A549 (cell line): Measurements from ENCODE around the gene JAML. TPM values are rescaled to one million over a fixed set of nuclear protein-coding genes. Genes with fewer than 3 reads are reported as not detected.
"Not testable (repeated sequence)": the region's sequence is repeated elsewhere in the genome, so short reads cannot be mapped to it uniquely, and the experiment has no call there.

Experiments used
- ATAC-seq, 2 experiments: fragments of 200-7000 bp in 1 of 2; fragments of >200 bp in 1 of 2; cut with Nextera tagmentation in 1 of 2; cut with Tn5 transposase in 1 of 2; 3 replicates each; pipeline versions ENCODE4 v1.8.0 to v1.9.1; 2018 to 2020; ENCODE audit warnings: mild to moderate bottlenecking in 1 of 2, moderate library complexity in 1 of 2
- CTCF ChIA-PET: fragments of 300-600 bp; sonication (Branson Sonifier 250); formaldehyde crosslinking; extraction: SDS; loops from one replicate; lab custom pipeline; 2021; ENCODE audit warnings: antibody characterized with exemption, inconsistent platforms; lab: Yijun Ruan, JAX
- POLR2A ChIA-PET: fragments of 350-600 bp; formaldehyde crosslinking; extraction: SDS; loops from one replicate; lab custom pipeline; 2021; ENCODE audit warnings: antibody characterized with exemption, inconsistent platforms; lab: Yijun Ruan, JAX
- DNase-seq, 2 experiments: peaks; one replicate each; pipeline versions ENCODE4 v3.0.0 to v3.0.0-alpha.2; 2011 to 2016; ENCODE audit warnings: low read depth in 1 of 2, low spot score in 1 of 2
- FAIRE-seq: peaks from 2 replicates; lab custom pipeline; 2011; peaks lifted over from hg19 to GRCh38; lab: Jason Lieb, UNC
- H3K27ac ChIP-seq, 2 experiments: fragments of >200 bp; sonication (Bioruptor Twin); formaldehyde crosslinking; 3 replicates each; pipeline ENCODE4 v1.5.1; 2016 to 2017
- H3K4me1 ChIP-seq: fragments of >200 bp; sonication (Bioruptor Twin); formaldehyde crosslinking; 3 replicates; pipeline ENCODE4 v1.6.1; 2016
- H3K4me2 ChIP-seq: fragments of >200 bp; sonication (Bioruptor Twin); formaldehyde crosslinking; 3 replicates; pipeline ENCODE4 v1.6.1; 2016
- H3K4me3 ChIP-seq: fragments of >200 bp; sonication (Bioruptor Twin); formaldehyde crosslinking; 3 replicates; pipeline ENCODE4 v1.5.1; 2016
- H3K9me3 ChIP-seq: fragments of >200 bp; sonication (Bioruptor Twin); formaldehyde crosslinking; 3 replicates; pipeline ENCODE4 v1.6.1; 2016
- ATOH8 ChIP-seq: fragments of 250-450 bp; sonication (Bioruptor Pico); IDR thresholded peaks from 2 replicates; pipeline ENCODE4 v1.5.0; 2020; ENCODE audit warnings: low read depth, mild to moderate bottlenecking, moderate library complexity
- E2F6 ChIP-seq: IDR thresholded peaks from 2 replicates; pipeline ENCODE4 v1.6.1; 2012; ENCODE audit warnings: low read depth, borderline replicate concordance
- EHF ChIP-seq: fragments of 250-450 bp; sonication (Bioruptor Pico); IDR thresholded peaks from 2 replicates; pipeline ENCODE4 v1.5.0; 2020; ENCODE audit warnings: mild to moderate bottlenecking
- EHMT2 ChIP-seq: fragments of 200-600 bp; sonication (generic); IDR thresholded peaks from 2 replicates; pipeline ENCODE4 v1.6.1; 2016; ENCODE audit warnings: antibody characterized with exemption, low read depth, mild to moderate bottlenecking, moderate library complexity
- HDAC2 ChIP-seq: fragments of 200-600 bp; sonication (generic); IDR thresholded peaks from 2 replicates; pipeline ENCODE4 v1.6.1; 2016
- HEYL ChIP-seq: fragments of 250-450 bp; sonication (Bioruptor Pico); IDR thresholded peaks from 2 replicates; pipeline ENCODE4 v1.8.0; 2021; ENCODE audit warnings: mild to moderate bottlenecking, moderate library complexity
- HOXB13 ChIP-seq: fragments of 250-450 bp; sonication (Bioruptor Pico); IDR thresholded peaks from 2 replicates; pipeline ENCODE4 v1.5.0; 2020; ENCODE audit warnings: low read depth, mild to moderate bottlenecking, moderate library complexity
- JUN ChIP-seq, 2 experiments: fragments of >200 bp; sonication (Bioruptor Twin); formaldehyde crosslinking; IDR thresholded peaks; 2 replicates in 1 of 2; 3 replicates in 1 of 2; pipeline ENCODE4 v1.6.1; 2016 to 2017
- JUNB ChIP-seq: fragments of >200 bp; sonication (Bioruptor Twin); formaldehyde crosslinking; IDR thresholded peaks from 2 replicates; pipeline ENCODE4 v1.6.1; 2016
- KDM1A ChIP-seq: fragments of 200-600 bp; sonication (generic); IDR thresholded peaks from 2 replicates; pipeline ENCODE4 v1.6.1; 2016; ENCODE audit warnings: low read depth, mild to moderate bottlenecking
- RCOR1 ChIP-seq: fragments of 150-350 bp; IDR thresholded peaks from 2 replicates; pipeline ENCODE4 v1.6.1; 2014; ENCODE audit warnings: antibody characterized with exemption, low read length, low read depth
- ZFP36 ChIP-seq: fragments of 450-650 bp; IDR thresholded peaks from 2 replicates; pipeline ENCODE4 v1.6.1; 2014; ENCODE audit warnings: borderline replicate concordance; ENCODE audit not compliant: partially characterized antibody
- WGBS: methylation state at CpG from one replicate; pipeline ENCODE4 v1.1.6; 2017; ENCODE audit errors: missing lambda C conversion rate; 5-methylcytosine and 5-hydroxymethylcytosine counted together
- polyA plus RNA-seq, 4 experiments: library from polyadenylated mRNA; depleted of rRNA in 3 of 4; stranded (reverse); fragments of >200 nt; fragmentation: RNase III in 1 of 4; extraction: RNeasy Plus Mini Kit Qiagen cat#74134 plus additional on column Dnase treatment in 1 of 4; gene quantifications; 2 replicates in 3 of 4; 3 replicates in 1 of 4; pipeline ENCODE4 v1.2.3, GENCODE V29; 2011 to 2017
- TF ChIP-seq, protein P1 (sequence below): fragments of 150-350 bp; IDR thresholded peaks from 2 replicates; pipeline ENCODE4 v1.6.1; 2014; ENCODE audit warnings: low read depth, mild to moderate bottlenecking, low read length

Gene JAML
- polyA plus RNA-seq, 2 of the 4 experiments (the other 2 are of a cell fraction) = not detected

DNA sequence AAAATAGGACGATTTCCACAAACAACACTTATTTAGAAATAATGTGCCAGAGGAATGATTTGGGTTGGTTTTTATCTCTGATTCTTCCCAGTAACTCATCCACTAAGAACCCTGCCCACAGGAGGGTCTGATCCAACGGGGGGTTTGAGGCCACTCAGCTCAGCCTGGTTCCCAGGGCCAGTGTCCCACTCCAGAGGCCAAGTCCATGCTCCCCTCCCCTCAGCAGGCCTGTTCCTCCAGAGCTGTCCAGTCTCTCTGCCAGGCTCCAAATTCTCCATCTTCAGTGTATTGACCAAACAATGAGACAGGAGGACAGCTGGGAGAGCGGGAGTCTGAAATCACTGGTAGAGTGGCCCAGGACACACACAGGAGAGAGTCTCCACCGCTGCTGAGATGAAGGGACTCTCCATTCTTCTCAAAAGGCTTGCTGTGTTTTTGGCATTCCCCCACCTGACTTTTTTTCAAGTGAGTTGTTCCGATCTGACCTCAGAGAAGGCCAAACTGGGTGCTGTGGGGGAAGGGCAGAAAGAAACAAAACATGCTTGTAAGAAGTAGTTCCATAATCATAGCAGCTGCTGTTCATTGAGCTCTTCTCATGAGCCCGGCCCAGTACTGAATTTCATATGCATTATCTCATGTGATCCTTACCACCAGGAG lies 30.8 kb downstream of the JAML start (continued):
- TF ChIP-seq HOXB13 (CRISPR knock-in tag) (no peak), E2F6 (no peak), HDAC2 (no peak), HEYL (CRISPR knock-in tag) (no peak), JUN (IDR thresholded peaks at IDR 0.05) (no peak), EHMT2 (no peak), RCOR1 (no peak), KDM1A (no peak), JUNB (no peak), ATOH8 (CRISPR knock-in tag) (no peak), EHF (CRISPR knock-in tag) (no peak)
- TF ChIP-seq, protein P1, sequence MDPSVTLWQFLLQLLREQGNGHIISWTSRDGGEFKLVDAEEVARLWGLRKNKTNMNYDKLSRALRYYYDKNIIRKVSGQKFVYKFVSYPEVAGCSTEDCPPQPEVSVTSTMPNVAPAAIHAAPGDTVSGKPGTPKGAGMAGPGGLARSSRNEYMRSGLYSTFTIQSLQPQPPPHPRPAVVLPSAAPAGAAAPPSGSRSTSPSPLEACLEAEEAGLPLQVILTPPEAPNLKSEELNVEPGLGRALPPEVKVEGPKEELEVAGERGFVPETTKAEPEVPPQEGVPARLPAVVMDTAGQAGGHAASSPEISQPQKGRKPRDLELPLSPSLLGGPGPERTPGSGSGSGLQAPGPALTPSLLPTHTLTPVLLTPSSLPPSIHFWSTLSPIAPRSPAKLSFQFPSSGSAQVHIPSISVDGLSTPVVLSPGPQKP = no peak

DNA sequence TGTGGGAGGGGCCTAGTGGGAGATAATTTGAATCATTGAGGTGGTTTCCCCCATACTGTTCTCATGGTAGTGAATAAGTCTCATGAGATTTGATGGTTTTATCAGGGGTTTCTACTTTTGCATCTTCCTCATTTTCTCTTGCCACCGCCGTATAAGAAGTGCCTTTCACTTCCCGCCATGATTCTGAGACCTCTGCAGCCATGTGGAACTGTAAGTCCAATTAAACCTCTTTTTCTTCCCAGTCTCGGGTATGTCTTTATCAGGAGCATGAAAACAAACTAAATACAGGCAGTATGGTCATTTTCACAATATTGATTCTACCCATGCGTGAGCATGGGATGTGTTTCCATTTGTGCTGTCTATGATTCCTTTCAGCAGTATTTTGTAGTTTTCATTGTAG lies 32.0 kb downstream of the JAML start:
- DNase-seq, ATAC-seq, H3K9me3 ChIP-seq, H3K27ac ChIP-seq, FAIRE-seq, H3K4me2 ChIP-seq, H3K4me3 ChIP-seq, POLR2A ChIA-PET: not testable (repeated sequence)
- peaks cover 20% of the 10 kb centered on the region for H3K4me1 ChIP-seq
- 80% methylated on average over 5 of the region's 5 CpGs for WGBS
- CTCF ChIA-PET = interaction anchor here (0.7 to 2.8 kb wide), 2 partner anchors 21 to 44 kb away, joined by 3 to 15 read pairs; no protein-coding TSS in a partner anchor

DNA sequence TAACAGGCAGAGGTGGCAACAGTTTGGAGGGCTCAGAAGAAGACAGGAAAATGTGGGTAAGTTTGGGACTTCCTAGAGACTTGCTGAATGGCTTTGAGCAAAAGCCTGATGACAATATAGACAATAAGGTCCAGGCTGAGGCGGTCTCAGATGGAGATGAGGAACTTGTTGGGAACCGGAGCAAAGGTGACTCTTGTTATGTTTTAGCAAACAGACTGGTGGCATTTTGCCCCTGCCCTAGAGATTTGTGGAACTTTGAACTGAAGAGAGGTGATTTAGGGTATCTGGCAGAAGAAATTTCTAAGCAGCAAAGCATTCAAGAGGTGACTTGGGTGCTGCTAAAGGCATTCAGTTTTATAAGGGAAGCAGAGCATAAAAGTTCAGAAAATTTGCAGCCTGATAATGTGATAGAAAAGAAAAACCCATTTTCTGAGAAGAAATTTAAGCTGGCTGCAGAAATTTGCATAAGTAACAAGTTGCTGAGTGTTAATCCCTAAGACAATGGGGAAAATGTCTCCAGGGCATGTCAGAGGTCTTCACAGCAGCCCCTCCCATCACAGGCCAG lies 33.8 kb downstream of the JAML start:
- H3K4me3 ChIP-seq, H3K27ac ChIP-seq, POLR2A ChIA-PET, ATAC-seq, H3K4me2 ChIP-seq, CTCF ChIA-PET, FAIRE-seq, H3K9me3 ChIP-seq, DNase-seq: not testable (repeated sequence)
- 85% methylated on average over 2 of the region's 2 CpGs for WGBS
- peaks cover 20% of the 10 kb centered on the region for H3K4me1 ChIP-seq

- WGBS = 67% methylated on average over 6 of the region's 6 CpGs
- POLR2A ChIA-PET = no interaction called here
- no peak overlapping the region for H3K27ac ChIP-seq
- H3K4me1 ChIP-seq = no peaks in the 10 kb centered on the region
- no peak for FAIRE-seq
- no peaks in the 10 kb centered on the region for H3K9me3 ChIP-seq
- H3K4me2 ChIP-seq = no peak overlapping the region
- TF ChIP-seq ZFP36 = no peak
- TF ChIP-seq, all 56 proteins: peak for 0
- CTCF ChIA-PET = interaction anchor here (1.8 to 3.2 kb wide), 2 partner anchors 12 to 15 kb away, joined by 10 to 11 read pairs; no protein-coding TSS in a partner anchor
- ATAC-seq = no peak
- no peak for DNase-seq
- H3K4me3 ChIP-seq = no peak overlapping the region
Observed at GRCh38 chr11:118186346-118187107, 38.3 kb downstream of the JAML start.
